K562 (cell line): ENCODE measurements around the gene UBE2G2. TPM values are rescaled to one million over a fixed set of nuclear protein-coding genes. Genes with fewer than 3 reads are reported as not detected.

Experiments
- ATAC-seq: fragments of 200-7000 bp; cut with Tn5 transposase; 3 replicates; pipeline ENCODE4 v1.9.1; 2020; ENCODE audit warnings: moderate library complexity
- BruUV-seq: library from RNA; stranded (reverse); fragments of 400-500 nt; replicated peaks from 2 replicates; lab custom pipeline; 2021; lab: Mats Ljungman, UMichigan
- CTCF ChIA-PET: fragments of 300-600 bp; formaldehyde crosslinking; extraction: SDS; loops from one replicate; lab custom pipeline; 2021; ENCODE audit warnings: low intra/inter-chr PET ratio; lab: Yijun Ruan, JAX
- POLR2A ChIA-PET: fragments of 300-600, 350-650 bp; sonication (Branson Sonifier 250); formaldehyde crosslinking; extraction: SDS; loops from one replicate; lab custom pipeline; 2021; ENCODE audit warnings: antibody characterized with exemption, inconsistent platforms; lab: Yijun Ruan, JAX
- DNase-seq, 4 experiments: peaks; one replicate each; pipeline versions ENCODE4 v3.0.0 to v3.0.0-alpha.2; 2011 to 2018; ENCODE audit warnings: low spot score in 3 of 4, mixed read lengths in 3 of 4; ENCODE audit errors: extremely low read depth in 1 of 4
- FAIRE-seq: peaks from 2 replicates; lab custom pipeline; 2011; peaks lifted over from hg19 to GRCh38; lab: Jason Lieb, UNC
- H2AFZ ChIP-seq: 2 replicates; pipeline ENCODE4 v1.6.0; 2011; ENCODE audit warnings: low read depth, low read length, control low read depth, inconsistent platforms
- H3K27ac ChIP-seq: fragments of 200-600 bp; 3 replicates; pipeline ENCODE4 v1.8.0; 2011; ENCODE audit warnings: low read depth, mild to moderate bottlenecking, control low read depth, inconsistent platforms, low read length, moderate library complexity, mixed read lengths; ENCODE audit errors: extremely low read depth
- H3K27me3 ChIP-seq, 2 experiments: fragments of 300-600 bp in 1 of 2; 2 replicates in 1 of 2; 3 replicates in 1 of 2; pipeline versions ENCODE4 v1.6.0 to v1.8.0; 2011; ENCODE audit warnings: inconsistent platforms in 2 of 2, low read length in 2 of 2, mild to moderate bottlenecking in 1 of 2, mixed read lengths in 1 of 2, moderate library complexity in 1 of 2; ENCODE audit not compliant: control insufficient read depth in 2 of 2, insufficient read depth in 2 of 2
- H3K36me3 ChIP-seq: fragments of 300-600 bp; 3 replicates; pipeline ENCODE4 v1.8.0; 2011; ENCODE audit warnings: mild to moderate bottlenecking, low read length, inconsistent platforms; ENCODE audit not compliant: control insufficient read depth, insufficient read depth
- H3K4me1 ChIP-seq, 2 experiments: fragments of 200-600 bp in 1 of 2; replicated peaks in 1 of 2; 2 replicates in 1 of 2; 3 replicates in 1 of 2; pipeline versions ENCODE4 v1.5.1 to v1.8.0; 2011; ENCODE audit warnings: inconsistent platforms in 2 of 2, low read length in 2 of 2, mild to moderate bottlenecking in 1 of 2, mixed read lengths in 1 of 2, moderate library complexity in 1 of 2; ENCODE audit not compliant: control insufficient read depth in 2 of 2, insufficient read depth in 2 of 2
- H3K4me2 ChIP-seq: 2 replicates; pipeline ENCODE4 v1.6.1; 2011; ENCODE audit warnings: low read length, control low read depth, inconsistent platforms, mixed read lengths; ENCODE audit not compliant: insufficient read depth
- H3K4me3 ChIP-seq: fragments of 200-600 bp; sonication (generic), shearing (Covaris generic); 2 replicates; pipeline ENCODE4 v1.5.1; 2016; ENCODE audit warnings: control low read depth, inconsistent platforms
- H3K79me2 ChIP-seq: fragments of 200-600 bp; 3 replicates; pipeline ENCODE4 v1.8.0; 2011; ENCODE audit warnings: low read length, inconsistent platforms; ENCODE audit not compliant: control insufficient read depth, insufficient read depth
- H3K9ac ChIP-seq, 2 experiments: 2 replicates each; pipeline versions ENCODE4 v1.6.0 to v1.6.1; 2011; ENCODE audit warnings: low read depth in 2 of 2, low read length in 2 of 2, control low read depth in 1 of 2, inconsistent platforms in 1 of 2, mild to moderate bottlenecking in 1 of 2, mixed read lengths in 1 of 2; ENCODE audit not compliant: insufficient read depth in 1 of 2
- H3K9me1 ChIP-seq: one replicate; pipeline ENCODE4 v1.6.0; 2011; ENCODE audit warnings: inconsistent platforms, mild to moderate bottlenecking, low read length, moderate library complexity; ENCODE audit not compliant: control insufficient read depth, insufficient read depth
- H3K9me3 ChIP-seq: replicated peaks from 2 replicates; pipeline ENCODE4 v1.5.1; 2011; ENCODE audit warnings: low read depth, low read length, inconsistent platforms; ENCODE audit not compliant: control insufficient read depth, insufficient read depth
- H4K20me1 ChIP-seq: replicated peaks from 2 replicates; pipeline ENCODE4 v1.6.1; 2011; ENCODE audit warnings: low read length, inconsistent platforms, mixed read lengths; ENCODE audit not compliant: control insufficient read depth, insufficient read depth
- ADNP ChIP-seq: fragments of 200-800 bp; sonication (Bioruptor generic); IDR thresholded peaks from 2 replicates; pipeline ENCODE4 v1.6.1; 2016; ENCODE audit warnings: missing genetic modification characterization, missing compliant biosample characterization
- ATF6 ChIP-seq: sonication (generic); formaldehyde crosslinking; IDR thresholded peaks from 2 replicates; pipeline ENCODE4 v1.4.0; 2020; ENCODE audit warnings: mild to moderate bottlenecking, missing genetic modification reagents
- E2F6 ChIP-seq, 2 experiments: IDR thresholded peaks; 2 replicates each; pipeline ENCODE4 v1.6.1; 2011; ENCODE audit warnings: borderline replicate concordance in 1 of 2, control low read depth in 1 of 2, low read depth in 1 of 2, low read length in 1 of 2, mild to moderate bottlenecking in 1 of 2, mixed read lengths in 1 of 2, moderate library complexity in 1 of 2; ENCODE audit not compliant: insufficient read depth in 1 of 2, insufficient read length in 1 of 2, poor library complexity in 1 of 2, severe bottlenecking in 1 of 2; ENCODE audit errors: extremely low read depth in 1 of 2
- FOXK2 ChIP-seq, 2 experiments: fragments of 450-650 bp; IDR thresholded peaks in 1 of 2; conservative IDR thresholded peaks in 1 of 2; 2 replicates each; pipeline ENCODE4 v1.6.1; 2016; ENCODE audit warnings: low read depth in 2 of 2, mild to moderate bottlenecking in 1 of 2
- NFE2 ChIP-seq: IDR thresholded peaks from 2 replicates; pipeline ENCODE4 v1.6.1; 2014; ENCODE audit warnings: antibody characterized with exemption, low read depth
- NR2C2 ChIP-seq, 2 experiments: fragments of 200-800 bp in 1 of 2; sonication (Bioruptor generic) in 1 of 2; sonication (generic) in 1 of 2; formaldehyde crosslinking in 1 of 2; IDR thresholded peaks; 2 replicates each; pipeline versions ENCODE4 v1.6.1 to v1.8.0; 2016 to 2022; ENCODE audit warnings: mild to moderate bottlenecking in 1 of 2, missing compliant biosample characterization in 1 of 2, missing genetic modification characterization in 1 of 2, missing genetic modification reagents in 1 of 2
- PHB2 ChIP-seq: fragments of 450-650 bp; IDR thresholded peaks from 2 replicates; pipeline ENCODE4 v1.6.1; 2017; ENCODE audit warnings: low read depth
- RAD51 ChIP-seq: fragments of 450-650 bp; IDR thresholded peaks from 2 replicates; pipeline ENCODE4 v1.7.1; 2016; ENCODE audit warnings: low read depth, mild to moderate bottlenecking, borderline replicate concordance
- TCFL5 ChIP-seq: fragments of 250-450 bp; sonication (Bioruptor Pico); conservative IDR thresholded peaks from 2 replicates; pipeline ENCODE4 v1.6.1; 2021; ENCODE audit warnings: mild to moderate bottlenecking, moderate library complexity, matching md5 sums
- TFE3 ChIP-seq: fragments of 450-650 bp; formaldehyde crosslinking; IDR thresholded peaks from 2 replicates; pipeline ENCODE4 v1.4.0; 2020; ENCODE audit warnings: mild to moderate bottlenecking, mixed read lengths
- TRIM28 ChIP-seq: fragments of 450-650 bp; IDR thresholded peaks from 2 replicates; pipeline ENCODE4 v1.6.1; 2017
- USF1 ChIP-seq: sonication (generic); formaldehyde crosslinking; IDR thresholded peaks from 2 replicates; pipeline ENCODE4 v1.9.0; 2022; ENCODE audit warnings: mild to moderate bottlenecking, missing genetic modification reagents
- ZNF316 ChIP-seq: fragments of 450-650 bp; IDR thresholded peaks from 2 replicates; pipeline ENCODE4 v1.6.1; 2016
- WGBS: fragments of 100-300 bp; shearing (Covaris generic); methylation state at CpG from one replicate; pipeline ENCODE4 v1.1.6; 2016; ENCODE audit warnings: low coverage, mixed read lengths; ENCODE audit not compliant: insufficient coverage; ENCODE audit errors: missing lambda C conversion rate; 5-methylcytosine and 5-hydroxymethylcytosine counted together
- in situ Hi-C: fragments of 300-500 bp; cut with MboI; formaldehyde crosslinking; loops from 4 replicates; pipeline ENCODE4 v1.15.0; 2018; ENCODE audit warnings: inconsistent platforms, mixed read lengths
- intact Hi-C: fragments of 100-400 bp; cut with micrococcal nuclease; formaldehyde crosslinking; loops from 2 replicates; pipeline ENCODE4 v1.14.2; 2022
- polyA plus RNA-seq, 8 experiments: library from polyadenylated mRNA; depleted of rRNA in 4 of 8; stranded (reverse) in 5 of 8; unstranded in 3 of 8; fragments of >200 nt; fragmentation: Nextera tagmentation in 2 of 8; fragmentation: Illumina TruSeq in 1 of 8; extraction: Ambion mirVana in 2 of 8; extraction: Trizol in 1 of 8; gene quantifications; 2 replicates each; pipeline versions ENCODE4 v1.2.1 to v1.2.3, GENCODE V29; 2011 to 2014; ENCODE audit warnings: inconsistent platforms in 1 of 8, missing spikeins in 1 of 8
- total RNA-seq, 7 experiments: library from RNA; depleted of rRNA in 6 of 7; stranded (reverse); fragments of >200 nt in 6 of 7; fragmentation: Illumina TruSeq in 2 of 7; extraction: Trizol in 2 of 7; gene quantifications; 2 replicates each; pipeline versions ENCODE4 v1.2.1 to v1.2.3, GENCODE V29; 2011 to 2021; ENCODE audit warnings: low replicate concordance in 1 of 7

UBE2G2 gene
- total and polyA plus RNA-seq, 9 of the 15 experiments (the other 6 are each of a cell fraction or from before 2014, with no cell fraction given), result 47.5 to 225 (median 140) TPM

GRCh38 chr21:44828362-44829056 is 26.9 kb upstream of the UBE2G2 start (continued):
- no peak for TF ChIP-seq ATF6

- intact Hi-C loops (no loop called here), in situ Hi-C loops (no loop called here)
- no peak for DNase-seq
- H3K4me2 ChIP-seq, result no peak overlapping the region
- peaks cover 0 to 12% of the 10 kb centered on the region in 2 experiments; a peak in 4 of 5 replicates for H3K4me1 ChIP-seq
- ChIA-PET CTCF (no interaction called here), POLR2A (interaction anchor here (1.5 kb wide), 1 partner anchor 32 kb away, joined by 3 read pairs; no protein-coding TSS in a partner anchor)
- H4K20me1 ChIP-seq, result no peaks in the 10 kb centered on the region
- no peaks in the 10 kb centered on the region for H3K27me3 ChIP-seq
- BruUV-seq, result no TSS peak
- no peak overlapping the region for H2AFZ ChIP-seq
- no peak for ATAC-seq
- H3K79me2 ChIP-seq, result peaks cover 7% of the 10 kb centered on the region; the same call in 2 of the 3 replicates
- FAIRE-seq, result no peak
- no peak overlapping the region for H3K27ac ChIP-seq
- no peaks in the 10 kb centered on the region for H3K9me1 ChIP-seq
- H3K36me3 ChIP-seq, result no peaks in the 10 kb centered on the region
- peaks cover 26% of the 10 kb centered on the region for H3K9me3 ChIP-seq
- H3K9ac ChIP-seq, result no peak overlapping the region
- 29% methylated on average over 1 of the region's 1 CpG for WGBS
- no peak overlapping the region for H3K4me3 ChIP-seq
- TF ChIP-seq USF1 (CRISPR knock-in tag) (peak; percentile 33; the same call in 1 of the 2 replicates), ZNF316 (peak; percentile 57), PHB2 (peak; percentile 11; the same call in 1 of the 2 replicates), TCFL5 (CRISPR knock-in tag) (no peak), TRIM28 (0 out of 2 replicates have a peak, but pooled peaks have one; percentile 14), TFE3 (CRISPR knock-in tag) (peak; percentile 92), E2F6 (IDR thresholded peaks at IDR 0.05; ENCODE audit: borderline replicate concordance in 1 of 2, extremely low read depth in 1 of 2, insufficient read depth in 1 of 2, insufficient read length in 1 of 2, low read depth in 1 of 2, low read length in 1 of 2, poor library complexity in 1 of 2, severe bottlenecking in 1 of 2) (no peak), ADNP (tag) (0 out of 2 replicates have a peak, but pooled peaks have one; percentile 12), NFE2 (peak; percentile 48; the same call in 1 of the 2 replicates), NR2C2 (CRISPR knock-in tag; IDR thresholded peaks at IDR 0.05) (no peak), NR2C2 (tag; IDR thresholded peaks at IDR 0.05) (peak; percentile 28; the same call in 1 of the 2 replicates), RAD51 (peak; percentile 56; the same call in 1 of the 2 replicates), FOXK2 (conservative IDR thresholded peaks at IDR 0.05 in 1 of 2, IDR thresholded peaks at IDR 0.05 in 1 of 2; ENCODE audit: low read depth in 2 of 2) (0 out of 4 replicates have a peak, but pooled peaks of 1 of the 2 experiments have one; percentile 31)
Observed at GRCh38 chr21:44823179-44823660, 21.6 kb upstream of the UBE2G2 start.
